ENCODE results near the gene CALCOCO2.

- TF ChIP-seq, protein P1, sequence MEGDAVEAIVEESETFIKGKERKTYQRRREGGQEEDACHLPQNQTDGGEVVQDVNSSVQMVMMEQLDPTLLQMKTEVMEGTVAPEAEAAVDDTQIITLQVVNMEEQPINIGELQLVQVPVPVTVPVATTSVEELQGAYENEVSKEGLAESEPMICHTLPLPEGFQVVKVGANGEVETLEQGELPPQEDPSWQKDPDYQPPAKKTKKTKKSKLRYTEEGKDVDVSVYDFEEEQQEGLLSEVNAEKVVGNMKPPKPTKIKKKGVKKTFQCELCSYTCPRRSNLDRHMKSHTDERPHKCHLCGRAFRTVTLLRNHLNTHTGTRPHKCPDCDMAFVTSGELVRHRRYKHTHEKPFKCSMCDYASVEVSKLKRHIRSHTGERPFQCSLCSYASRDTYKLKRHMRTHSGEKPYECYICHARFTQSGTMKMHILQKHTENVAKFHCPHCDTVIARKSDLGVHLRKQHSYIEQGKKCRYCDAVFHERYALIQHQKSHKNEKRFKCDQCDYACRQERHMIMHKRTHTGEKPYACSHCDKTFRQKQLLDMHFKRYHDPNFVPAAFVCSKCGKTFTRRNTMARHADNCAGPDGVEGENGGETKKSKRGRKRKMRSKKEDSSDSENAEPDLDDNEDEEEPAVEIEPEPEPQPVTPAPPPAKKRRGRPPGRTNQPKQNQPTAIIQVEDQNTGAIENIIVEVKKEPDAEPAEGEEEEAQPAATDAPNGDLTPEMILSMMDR (IDR thresholded peaks at IDR 0.05): no peak
- TF ChIP-seq ZC3H11A (IDR thresholded peaks at IDR 0.05) (no peak), MYC (IDR thresholded peaks at IDR 0.05; ENCODE audit: borderline replicate concordance, low read length) (no peak), KDM5A (IDR thresholded peaks at IDR 0.05) (no peak), CEBPB (IDR thresholded peaks at IDR 0.05) (no peak), RFX5 (IDR thresholded peaks at IDR 0.05) (no peak), CBX8 (IDR thresholded peaks at IDR 0.05) (no peak), USF2 (IDR thresholded peaks at IDR 0.05) (no peak), SMC3 (IDR thresholded peaks at IDR 0.05) (no peak), EP300 (IDR thresholded peaks at IDR 0.05) (no peak), NFE2L2 (conservative IDR thresholded peaks at IDR 0.05; ENCODE audit: low read length) (no peak), RAD21 (conservative IDR thresholded peaks at IDR 0.05 in 1 of 2, IDR thresholded peaks at IDR 0.05 in 1 of 2) (no peak)
- TF ChIP-seq, protein P2, sequence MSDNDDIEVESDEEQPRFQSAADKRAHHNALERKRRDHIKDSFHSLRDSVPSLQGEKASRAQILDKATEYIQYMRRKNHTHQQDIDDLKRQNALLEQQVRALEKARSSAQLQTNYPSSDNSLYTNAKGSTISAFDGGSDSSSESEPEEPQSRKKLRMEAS (IDR thresholded peaks at IDR 0.05): no peak
Observed at GRCh38 chr17:48910370-48910769, 79.5 kb downstream of the CALCOCO2 start.

Measured in A549 (cell line).